B cell (primary cell): ENCODE measurements around the gene PTGES3L.

ENCODE experiments used
- EZH2 ChIP-seq: IDR thresholded peaks from 2 replicates; pipeline ENCODE4 v1.6.1; 2012; ENCODE audit warnings: borderline replicate concordance, low read depth, mild to moderate bottlenecking, moderate library complexity, low read length; ENCODE audit not compliant: insufficient read depth, poor library complexity, severe bottlenecking
- TF ChIP-seq, protein P1 (sequence below): fragments of 200-600 bp; IDR thresholded peaks from one replicate; pipeline ENCODE4 v1.8.0; 2022; ENCODE audit warnings: antibody characterized with exemption, mild to moderate bottlenecking

DNA sequence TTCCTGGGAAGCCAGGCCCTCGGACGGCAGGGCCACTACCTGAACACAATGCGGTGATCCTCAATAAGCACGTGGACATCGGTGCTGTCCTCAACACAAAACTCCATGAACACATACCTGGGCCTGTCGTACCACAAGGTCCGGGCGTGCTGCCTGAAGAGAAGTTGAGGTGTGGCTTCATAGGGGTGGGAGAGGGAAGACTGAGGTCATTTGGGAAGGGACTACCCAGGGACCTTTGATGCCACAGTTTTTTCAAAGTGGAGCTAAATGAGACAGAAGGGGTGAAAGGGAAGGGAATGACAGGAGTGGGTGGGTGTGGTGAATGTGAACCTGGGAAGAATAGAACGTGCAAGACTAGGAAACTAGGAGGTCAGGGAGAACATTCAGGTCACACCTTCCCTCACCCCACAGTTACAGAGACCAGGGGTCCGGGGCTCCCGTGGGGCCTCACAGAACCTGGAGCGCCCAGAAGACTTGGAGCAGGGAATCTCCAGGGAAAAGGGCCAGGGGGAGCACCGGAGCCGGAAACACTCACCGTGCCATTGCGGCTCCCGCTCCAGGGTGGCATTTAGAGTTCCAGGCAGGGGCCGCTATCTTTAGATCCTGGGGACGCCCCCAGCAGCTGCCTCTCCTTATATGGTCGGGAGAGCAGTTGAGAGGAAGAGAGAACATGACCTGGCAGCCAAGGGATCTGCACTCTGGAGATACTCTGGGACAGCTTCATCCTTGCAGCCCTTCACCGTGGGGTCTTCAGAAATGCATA is at the start of gene PTGES3L:
- TF ChIP-seq, protein P1, sequence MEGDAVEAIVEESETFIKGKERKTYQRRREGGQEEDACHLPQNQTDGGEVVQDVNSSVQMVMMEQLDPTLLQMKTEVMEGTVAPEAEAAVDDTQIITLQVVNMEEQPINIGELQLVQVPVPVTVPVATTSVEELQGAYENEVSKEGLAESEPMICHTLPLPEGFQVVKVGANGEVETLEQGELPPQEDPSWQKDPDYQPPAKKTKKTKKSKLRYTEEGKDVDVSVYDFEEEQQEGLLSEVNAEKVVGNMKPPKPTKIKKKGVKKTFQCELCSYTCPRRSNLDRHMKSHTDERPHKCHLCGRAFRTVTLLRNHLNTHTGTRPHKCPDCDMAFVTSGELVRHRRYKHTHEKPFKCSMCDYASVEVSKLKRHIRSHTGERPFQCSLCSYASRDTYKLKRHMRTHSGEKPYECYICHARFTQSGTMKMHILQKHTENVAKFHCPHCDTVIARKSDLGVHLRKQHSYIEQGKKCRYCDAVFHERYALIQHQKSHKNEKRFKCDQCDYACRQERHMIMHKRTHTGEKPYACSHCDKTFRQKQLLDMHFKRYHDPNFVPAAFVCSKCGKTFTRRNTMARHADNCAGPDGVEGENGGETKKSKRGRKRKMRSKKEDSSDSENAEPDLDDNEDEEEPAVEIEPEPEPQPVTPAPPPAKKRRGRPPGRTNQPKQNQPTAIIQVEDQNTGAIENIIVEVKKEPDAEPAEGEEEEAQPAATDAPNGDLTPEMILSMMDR = no peak
- TF ChIP-seq EZH2 = no peak
